H1 (cell line): ENCODE results near the gene DEUP1. TPM values are rescaled to one million over a fixed set of nuclear protein-coding genes. Genes with fewer than 3 reads are reported as not detected.

Experiments used
- CTCF ChIA-PET: fragments of 300-600 bp; sonication (Branson Sonifier 250); formaldehyde crosslinking; loops from one replicate; lab custom pipeline; 2021; ENCODE audit not compliant: partially characterized antibody; lab: Charles Lee
- POLR2A ChIA-PET: fragments of 300-600 bp; sonication (Branson Sonifier 250); formaldehyde crosslinking; loops from one replicate; lab custom pipeline; 2021; ENCODE audit warnings: inconsistent platforms; ENCODE audit not compliant: partially characterized antibody; lab: Charles Lee
- DNase-seq, 2 experiments: peaks; one replicate each; pipeline versions ENCODE4 v3.0.0 to v3.0.0-alpha.2; 2010 to 2022; ENCODE audit warnings: low spot score in 2 of 2, low read depth in 1 of 2, mixed read lengths in 1 of 2
- FAIRE-seq: peaks from 2 replicates; lab custom pipeline; 2011; peaks lifted over from hg19 to GRCh38; lab: Jason Lieb, UNC
- H2AFZ ChIP-seq: 2 replicates; pipeline ENCODE4 v1.8.1; 2012; ENCODE audit warnings: low read length, inconsistent platforms
- H2AK5ac ChIP-seq: 2 replicates; pipeline ENCODE4 v1.6.1; 2013; ENCODE audit warnings: low read depth, low read length
- H2BK120ac ChIP-seq: replicated peaks from 2 replicates; pipeline ENCODE3; 2013; ENCODE audit warnings: low read depth, low read length, inconsistent platforms
- H2BK12ac ChIP-seq: 2 replicates; pipeline ENCODE4 v1.6.1; 2013; ENCODE audit warnings: low read depth, low read length
- H2BK15ac ChIP-seq: 2 replicates; pipeline ENCODE4 v1.6.1; 2013; ENCODE audit warnings: low read length
- H2BK20ac ChIP-seq: 2 replicates; pipeline ENCODE4 v1.6.1; 2013; ENCODE audit warnings: low read length
- H2BK5ac ChIP-seq: 2 replicates; pipeline ENCODE4 v1.6.1; 2013; ENCODE audit warnings: low read depth, low read length
- H3K14ac ChIP-seq: 2 replicates; pipeline ENCODE4 v1.6.1; 2013; ENCODE audit warnings: inconsistent platforms; ENCODE audit not compliant: insufficient read length
- H3K18ac ChIP-seq: 2 replicates; pipeline ENCODE4 v1.6.1; 2013; ENCODE audit warnings: low read length; ENCODE audit errors: extremely low read depth
- H3K23ac ChIP-seq: 2 replicates; pipeline ENCODE4 v1.6.1; 2013; ENCODE audit warnings: inconsistent platforms; ENCODE audit not compliant: insufficient read length
- H3K23me2 ChIP-seq: 2 replicates; pipeline ENCODE4 v1.6.1; 2013; ENCODE audit warnings: low read depth, low read length
- H3K27ac ChIP-seq: 2 replicates; pipeline ENCODE4 v1.6.1; 2011; ENCODE audit warnings: low read depth, low read length, inconsistent platforms
- H3K27me3 ChIP-seq, 4 experiments: replicated peaks in 1 of 4; 1 replicate in 1 of 4; 2 replicates in 3 of 4; pipeline versions ENCODE4 v1.6.1 to v1.8.1; 2011 to 2013; ENCODE audit warnings: low read length in 3 of 4, mild to moderate bottlenecking in 3 of 4, inconsistent platforms in 2 of 4, mixed read lengths in 2 of 4, moderate library complexity in 1 of 4; ENCODE audit not compliant: control insufficient read depth in 3 of 4, insufficient read depth in 3 of 4; ENCODE audit errors: extremely low read depth in 1 of 4
- H3K36me3 ChIP-seq, 4 experiments: 2 replicates each; pipeline versions ENCODE4 v1.6.1 to v1.8.1; 2011 to 2013; ENCODE audit warnings: mild to moderate bottlenecking in 4 of 4, low read length in 3 of 4, moderate library complexity in 2 of 4, control low read depth in 1 of 4, inconsistent platforms in 1 of 4; ENCODE audit not compliant: insufficient read depth in 4 of 4, control insufficient read depth in 2 of 4
- H3K4ac ChIP-seq: replicated peaks from 2 replicates; pipeline ENCODE3; 2013; ENCODE audit warnings: low read length, low read depth, mixed read lengths, inconsistent platforms; ENCODE audit not compliant: insufficient read length
- H3K4me1 ChIP-seq, 4 experiments: replicated peaks in 1 of 4; 1 replicate in 1 of 4; 2 replicates in 3 of 4; pipeline versions ENCODE4 v1.6.1 to v1.8.1; 2011 to 2013; ENCODE audit warnings: low read length in 3 of 4, inconsistent platforms in 2 of 4, mixed read lengths in 1 of 4; ENCODE audit not compliant: insufficient read depth in 4 of 4, control insufficient read depth in 3 of 4
- H3K4me2 ChIP-seq, 2 experiments: 2 replicates each; pipeline versions ENCODE4 v1.6.1 to v1.8.1; 2011 to 2013; ENCODE audit warnings: low read depth in 2 of 2, low read length in 2 of 2, control low read depth in 1 of 2, inconsistent platforms in 1 of 2, mild to moderate bottlenecking in 1 of 2; ENCODE audit not compliant: insufficient read depth in 1 of 2
- H3K4me3 ChIP-seq, 4 experiments: fragments of 200-600, 300-600 bp in 1 of 4; sonication (generic), shearing (Covaris generic), sonication (Bioruptor Twin) in 1 of 4; 2 replicates each; pipeline versions ENCODE4 v1.5.1 to v1.8.1; 2011 to 2016; ENCODE audit warnings: low read length in 4 of 4, low read depth in 3 of 4, control low read depth in 2 of 4, inconsistent platforms in 2 of 4, mild to moderate bottlenecking in 2 of 4, mixed read lengths in 1 of 4, moderate library complexity in 1 of 4; ENCODE audit not compliant: insufficient read depth in 2 of 4; ENCODE audit errors: extremely low read depth in 1 of 4
- H3K56ac ChIP-seq: replicated peaks from 2 replicates; pipeline ENCODE3; 2013; ENCODE audit warnings: low read depth, mild to moderate bottlenecking, mixed read lengths, low read length, inconsistent platforms; ENCODE audit not compliant: insufficient read length
- H3K79me1 ChIP-seq: 2 replicates; pipeline ENCODE4 v1.6.1; 2013; ENCODE audit warnings: low read depth, low read length, control low read depth
- H3K79me2 ChIP-seq, 2 experiments: 2 replicates each; pipeline versions ENCODE4 v1.6.1 to v1.8.1; 2012 to 2013; ENCODE audit warnings: low read length in 2 of 2, mild to moderate bottlenecking in 2 of 2, inconsistent platforms in 1 of 2; ENCODE audit not compliant: insufficient read depth in 2 of 2, control insufficient read depth in 1 of 2
- H3K9ac ChIP-seq, 4 experiments: replicated peaks in 1 of 4; 1 replicate in 1 of 4; 2 replicates in 3 of 4; pipeline versions ENCODE4 v1.6.1 to v1.8.1; 2011 to 2013; ENCODE audit warnings: low read depth in 3 of 4, low read length in 3 of 4, control low read depth in 2 of 4, mild to moderate bottlenecking in 2 of 4, moderate library complexity in 2 of 4, inconsistent platforms in 1 of 4; ENCODE audit errors: extremely low read depth in 1 of 4
- H3K9me3 ChIP-seq, 2 experiments: 2 replicates each; pipeline versions ENCODE4 v1.6.1 to v1.8.1; 2012 to 2013; ENCODE audit warnings: mild to moderate bottlenecking in 2 of 2, moderate library complexity in 2 of 2, control low read depth in 1 of 2, inconsistent platforms in 1 of 2, low read depth in 1 of 2, low read length in 1 of 2, mixed read lengths in 1 of 2; ENCODE audit not compliant: insufficient read depth in 2 of 2
- H4K20me1 ChIP-seq, 2 experiments: replicated peaks in 1 of 2; 2 replicates each; pipeline versions ENCODE3 to v1.8.1; 2011 to 2013; ENCODE audit warnings: inconsistent platforms in 2 of 2, low read length in 2 of 2, mild to moderate bottlenecking in 1 of 2; ENCODE audit not compliant: insufficient read depth in 2 of 2, control insufficient read depth in 1 of 2
- H4K5ac ChIP-seq: 2 replicates; pipeline ENCODE4 v1.6.1; 2013; ENCODE audit warnings: low read length, low read depth, mixed read lengths, inconsistent platforms; ENCODE audit not compliant: insufficient read length
- H4K8ac ChIP-seq: 2 replicates; pipeline ENCODE4 v1.8.0; 2013; ENCODE audit warnings: mild to moderate bottlenecking, moderate library complexity, low read length, inconsistent platforms; ENCODE audit not compliant: insufficient read depth; ENCODE audit errors: extremely low read depth
- H4K91ac ChIP-seq: replicated peaks from 2 replicates; pipeline ENCODE3; 2013; ENCODE audit warnings: low read length, mixed read lengths, inconsistent platforms; ENCODE audit not compliant: insufficient read length
- CTCF ChIP-seq, 3 experiments: IDR thresholded peaks; 1 replicate in 2 of 3; 2 replicates in 1 of 3; pipeline versions ENCODE4 v1.5.1 to v1.6.1; 2011; ENCODE audit warnings: low read length in 3 of 3, mild to moderate bottlenecking in 3 of 3, inconsistent platforms in 2 of 3, low read depth in 1 of 3, moderate library complexity in 1 of 3; ENCODE audit not compliant: insufficient read depth in 1 of 3; ENCODE audit errors: control extremely low read depth in 1 of 3
- NRF1 ChIP-seq: IDR thresholded peaks from 2 replicates; pipeline ENCODE4 v1.6.1; 2011; ENCODE audit warnings: mild to moderate bottlenecking, low read depth, low read length, improper control_type of control experiment
- WGBS, 2 experiments: shearing (Covaris generic) in 1 of 2; methylation state at CpG; one replicate each; pipeline versions ENCODE4 v1.1.6 to v1.1.7; 2013 to 2015; ENCODE audit warnings: low lambda C conversion rate in 2 of 2, mixed read lengths in 2 of 2, inconsistent platforms in 1 of 2, low coverage in 1 of 2, missing lambda C conversion rate in 1 of 2; ENCODE audit not compliant: insufficient replicate concordance in 2 of 2, insufficient coverage in 1 of 2, insufficient read length in 1 of 2; ENCODE audit errors: extremely low coverage in 1 of 2, missing lambda C conversion rate in 1 of 2; 5-methylcytosine and 5-hydroxymethylcytosine counted together
- polyA plus RNA-seq, 7 experiments: library from polyadenylated mRNA; depleted of rRNA in 3 of 7; stranded (reverse) in 5 of 7; unstranded in 2 of 7; fragments of >200 nt in 5 of 7; fragments of 200-250 nt in 2 of 7; gene quantifications; 1 replicate in 5 of 7; 2 replicates in 1 of 7; 4 replicates in 1 of 7; pipeline versions ENCODE4 v1.2.1 to v1.2.3, GENCODE V29; 2011 to 2013; ENCODE audit warnings: missing spikeins in 2 of 7, mixed read lengths in 2 of 7
- total RNA-seq: library from RNA; stranded (reverse); fragmentation: NEBNext Ultra II Directional; extraction: Animal tissue kit (Norgen Biotek cat#: 25700); gene quantifications from 2 replicates; pipeline ENCODE4 v1.2.1, GENCODE V29; 2021

The DEUP1 gene
- total and polyA plus RNA-seq, 2 of the 8 experiments (the other 6 are each of a cell fraction or from before 2014, with no cell fraction given), result 0.45 TPM; not detected in 1

GRCh38 chr11:93368022-93368421, 37.5 kb downstream of the DEUP1 start:
- Histone ChIP-seq H2BK20ac (no peak overlapping the region), H3K36me3 (no peaks in the 10 kb centered on the region), H3K4ac (no peak overlapping the region), H2BK12ac (no peak overlapping the region), H3K79me1 (no peaks in the 10 kb centered on the region), H2BK15ac (no peak overlapping the region), H3K4me1 (no peaks in the 10 kb centered on the region), H2BK120ac (no peak overlapping the region), H4K91ac (no peak overlapping the region), H3K27me3 (no peaks in the 10 kb centered on the region), H3K18ac (no peak overlapping the region), H3K23me2 (no peaks in the 10 kb centered on the region), H3K79me2 (no peaks in the 10 kb centered on the region), H3K56ac (no peak overlapping the region), H3K4me2 (no peak overlapping the region), H3K9ac (no peak overlapping the region)
- CTCF ChIA-PET, result no interaction called here
- WGBS, 2 experiments, result 87% methylated on average over 2 of the region's 2 CpGs; no CpG with 5 or more reads in 1 of the 2 experiments
- TF ChIP-seq NRF1, result no peak
- TF ChIP-seq CTCF (IDR thresholded peaks at IDR 0.05; ENCODE audit: control extremely low read depth in 1 of 3, insufficient read depth in 1 of 3, low read depth in 1 of 3, low read length in 3 of 3), result peak in 1 of 3 experiments; percentile 14; a peak in 1 of 4 replicates
- TF ChIP-seq, all 59 proteins: peak for 1
- no peak overlapping the region for H2AFZ ChIP-seq
- H2BK5ac ChIP-seq, result no peak overlapping the region
- H4K20me1 ChIP-seq, result no peaks in the 10 kb centered on the region
- no peak overlapping the region for H3K23ac ChIP-seq
- H3K27ac ChIP-seq, result no peak overlapping the region
- H3K4me3 ChIP-seq, result no peak overlapping the region
- DNase-seq (no peak), FAIRE-seq (no peak)
- POLR2A ChIA-PET, result no interaction called here
- H4K5ac ChIP-seq, result no peak overlapping the region
- H3K9me3 ChIP-seq, result no peaks in the 10 kb centered on the region
- no peak overlapping the region for H2AK5ac ChIP-seq
- H4K8ac ChIP-seq, result no peak overlapping the region
- H3K14ac ChIP-seq, result no peak overlapping the region
